GM12872 (cell line): Measurements from ENCODE around the gene UNC5B.

Experiments used
- TF ChIP-seq, protein P1 (sequence below): IDR thresholded peaks from 3 replicates; pipeline ENCODE4 v1.5.1; 2011; ENCODE audit warnings: low read depth, mild to moderate bottlenecking, low read length, moderate library complexity; ENCODE audit not compliant: insufficient read depth

UNC5B gene

GRCh38 chr10:71351087-71351486, 138.7 kb downstream of the UNC5B start:
- TF ChIP-seq, protein P1, sequence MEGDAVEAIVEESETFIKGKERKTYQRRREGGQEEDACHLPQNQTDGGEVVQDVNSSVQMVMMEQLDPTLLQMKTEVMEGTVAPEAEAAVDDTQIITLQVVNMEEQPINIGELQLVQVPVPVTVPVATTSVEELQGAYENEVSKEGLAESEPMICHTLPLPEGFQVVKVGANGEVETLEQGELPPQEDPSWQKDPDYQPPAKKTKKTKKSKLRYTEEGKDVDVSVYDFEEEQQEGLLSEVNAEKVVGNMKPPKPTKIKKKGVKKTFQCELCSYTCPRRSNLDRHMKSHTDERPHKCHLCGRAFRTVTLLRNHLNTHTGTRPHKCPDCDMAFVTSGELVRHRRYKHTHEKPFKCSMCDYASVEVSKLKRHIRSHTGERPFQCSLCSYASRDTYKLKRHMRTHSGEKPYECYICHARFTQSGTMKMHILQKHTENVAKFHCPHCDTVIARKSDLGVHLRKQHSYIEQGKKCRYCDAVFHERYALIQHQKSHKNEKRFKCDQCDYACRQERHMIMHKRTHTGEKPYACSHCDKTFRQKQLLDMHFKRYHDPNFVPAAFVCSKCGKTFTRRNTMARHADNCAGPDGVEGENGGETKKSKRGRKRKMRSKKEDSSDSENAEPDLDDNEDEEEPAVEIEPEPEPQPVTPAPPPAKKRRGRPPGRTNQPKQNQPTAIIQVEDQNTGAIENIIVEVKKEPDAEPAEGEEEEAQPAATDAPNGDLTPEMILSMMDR, result no peak

DNA sequence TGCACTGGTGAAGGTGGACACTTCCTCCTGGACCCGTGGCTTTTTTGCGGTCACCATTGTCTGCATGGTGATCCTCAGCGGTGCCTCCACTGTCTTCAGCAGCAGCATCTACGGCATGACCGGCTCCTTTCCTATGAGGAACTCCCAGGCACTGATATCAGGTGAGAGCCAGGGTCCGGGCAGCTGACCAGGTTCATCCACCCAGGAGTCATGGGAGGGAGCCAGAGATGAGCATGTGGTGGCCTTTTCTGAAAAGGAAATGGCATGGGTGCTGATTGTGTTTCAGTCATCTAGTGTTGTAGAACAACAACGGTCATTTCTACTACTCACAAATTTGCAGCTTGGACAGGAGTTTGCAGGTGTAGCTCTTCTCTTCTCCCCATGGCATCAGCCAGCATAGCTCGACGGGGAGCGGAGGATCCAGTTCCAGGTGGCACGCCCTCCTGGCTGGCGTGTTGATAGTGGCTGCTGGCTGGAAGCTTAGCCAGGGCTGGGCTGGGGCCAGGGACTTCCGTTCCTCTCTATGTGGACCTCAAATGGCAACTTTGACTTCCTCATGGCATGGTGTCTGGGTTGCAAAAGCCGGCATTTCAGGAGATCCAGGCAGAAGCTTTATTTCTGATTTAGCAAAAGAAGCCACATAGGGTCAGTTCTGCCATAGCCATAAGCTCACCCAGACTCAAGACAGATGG, 139.4 kb downstream of the UNC5B start:
- TF ChIP-seq, protein P1, result no peak
